C4-2B (cell line): ENCODE data around the gene ITGAX.

Source experiments
- H3K27ac ChIP-seq: fragments of 450-650 bp; 2 replicates; pipeline ENCODE4 v1.5.1; 2017
- ZFX ChIP-seq: fragments of 450-650 bp; IDR thresholded peaks from 2 replicates; pipeline ENCODE4 v1.6.1; 2017
- TF ChIP-seq, protein P1 (sequence below): fragments of 450-650 bp; conservative IDR thresholded peaks from 2 replicates; pipeline ENCODE4 v1.5.1; 2017; ENCODE audit warnings: mild to moderate bottlenecking

ITGAX gene

DNA sequence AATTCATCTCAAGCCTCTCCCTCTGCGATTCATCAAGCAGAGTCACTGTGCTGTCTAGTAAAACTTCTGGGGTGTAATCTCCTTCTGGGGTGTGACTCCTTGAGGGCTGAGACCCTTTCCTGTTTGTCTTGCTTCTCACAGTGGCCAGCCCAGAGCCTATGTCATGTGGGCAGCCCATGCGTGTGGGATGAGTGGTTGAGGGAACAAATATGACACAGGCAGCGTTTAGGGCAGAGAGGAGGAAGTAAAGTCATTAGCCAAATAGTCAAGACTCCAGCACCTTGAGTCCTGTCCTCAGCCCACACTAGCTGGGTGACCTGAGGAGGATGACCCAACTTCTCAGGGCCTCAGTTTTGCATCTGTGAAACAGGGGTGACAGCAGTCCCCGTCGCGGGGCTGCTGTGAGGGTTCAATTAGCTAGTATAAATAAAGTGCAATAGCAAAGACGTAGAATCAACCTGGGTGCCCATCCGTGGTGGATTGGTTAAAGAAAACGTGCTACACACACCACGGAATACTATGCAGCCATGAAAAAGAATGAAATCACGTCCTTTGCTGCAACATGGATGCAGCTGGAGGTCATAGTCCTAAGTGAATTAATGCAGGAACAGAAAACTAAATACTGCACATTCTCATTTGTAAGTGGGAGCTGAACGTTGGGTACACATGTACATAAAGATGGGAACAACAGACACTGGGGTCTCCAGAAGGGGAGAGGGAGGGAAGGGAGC is 4.5 kb upstream of the ITGAX start:
- no peak for TF ChIP-seq ZFX
- TF ChIP-seq, protein P1, sequence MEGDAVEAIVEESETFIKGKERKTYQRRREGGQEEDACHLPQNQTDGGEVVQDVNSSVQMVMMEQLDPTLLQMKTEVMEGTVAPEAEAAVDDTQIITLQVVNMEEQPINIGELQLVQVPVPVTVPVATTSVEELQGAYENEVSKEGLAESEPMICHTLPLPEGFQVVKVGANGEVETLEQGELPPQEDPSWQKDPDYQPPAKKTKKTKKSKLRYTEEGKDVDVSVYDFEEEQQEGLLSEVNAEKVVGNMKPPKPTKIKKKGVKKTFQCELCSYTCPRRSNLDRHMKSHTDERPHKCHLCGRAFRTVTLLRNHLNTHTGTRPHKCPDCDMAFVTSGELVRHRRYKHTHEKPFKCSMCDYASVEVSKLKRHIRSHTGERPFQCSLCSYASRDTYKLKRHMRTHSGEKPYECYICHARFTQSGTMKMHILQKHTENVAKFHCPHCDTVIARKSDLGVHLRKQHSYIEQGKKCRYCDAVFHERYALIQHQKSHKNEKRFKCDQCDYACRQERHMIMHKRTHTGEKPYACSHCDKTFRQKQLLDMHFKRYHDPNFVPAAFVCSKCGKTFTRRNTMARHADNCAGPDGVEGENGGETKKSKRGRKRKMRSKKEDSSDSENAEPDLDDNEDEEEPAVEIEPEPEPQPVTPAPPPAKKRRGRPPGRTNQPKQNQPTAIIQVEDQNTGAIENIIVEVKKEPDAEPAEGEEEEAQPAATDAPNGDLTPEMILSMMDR: no peak
- H3K27ac ChIP-seq: no peak overlapping the region

DNA sequence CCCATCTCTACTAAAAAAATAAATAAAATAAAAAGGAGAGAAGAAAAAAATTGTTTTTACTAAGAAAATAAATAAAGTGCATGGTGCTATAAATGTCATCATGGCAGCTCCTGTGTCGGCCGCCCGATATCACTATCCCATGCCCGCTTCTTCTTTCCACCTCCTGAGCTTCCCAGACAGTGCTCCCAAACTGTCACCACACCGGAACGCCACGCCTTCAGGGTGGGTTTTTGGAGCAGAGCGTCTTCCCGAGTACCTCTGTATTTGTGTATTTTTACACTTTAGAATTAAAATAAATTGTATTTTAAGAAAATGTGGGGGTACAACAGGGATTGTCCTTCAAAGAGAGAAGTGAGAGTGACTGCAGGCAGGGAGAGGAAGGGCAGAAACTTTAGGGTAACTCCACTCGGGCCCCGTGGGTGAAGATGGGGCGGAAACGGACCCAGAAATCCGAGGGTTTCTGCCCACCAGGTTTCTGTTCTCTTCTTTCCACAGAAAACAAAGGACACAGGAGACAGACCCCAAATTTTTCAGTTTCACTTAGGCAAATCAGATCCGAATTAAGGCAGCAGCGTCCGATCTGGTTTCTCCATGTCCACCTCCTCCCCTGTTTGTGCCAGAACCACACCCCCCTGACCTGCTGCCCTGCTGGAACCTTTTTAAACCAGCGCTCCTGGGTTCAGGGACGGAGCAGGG is 3.6 kb upstream of the ITGAX start:
- H3K27ac ChIP-seq: no peak overlapping the region
- TF ChIP-seq ZFX: no peak
- TF ChIP-seq, protein P1: no peak

DNA sequence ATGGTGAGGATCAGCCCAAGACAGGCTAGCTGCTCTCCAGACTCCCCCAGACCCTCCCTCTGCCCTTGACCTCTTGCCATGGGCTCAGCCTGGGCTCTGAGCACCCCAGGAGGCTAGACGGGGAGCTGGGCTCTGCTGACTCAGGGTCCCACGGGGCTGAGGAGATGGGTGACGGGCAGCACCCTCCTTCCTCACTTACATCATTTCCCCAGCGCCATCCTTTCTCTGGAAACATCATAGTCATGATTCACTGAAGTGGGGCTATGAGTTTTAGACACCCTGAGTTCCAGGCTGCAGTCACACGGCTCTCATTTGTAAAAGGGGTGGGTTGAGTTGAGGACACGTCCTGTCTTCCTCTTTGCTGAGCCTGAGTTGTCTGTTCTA is 3.0 kb upstream of the ITGAX start:
- TF ChIP-seq ZFX: no peak
- TF ChIP-seq, protein P1: no peak
- H3K27ac ChIP-seq: no peak overlapping the region

DNA sequence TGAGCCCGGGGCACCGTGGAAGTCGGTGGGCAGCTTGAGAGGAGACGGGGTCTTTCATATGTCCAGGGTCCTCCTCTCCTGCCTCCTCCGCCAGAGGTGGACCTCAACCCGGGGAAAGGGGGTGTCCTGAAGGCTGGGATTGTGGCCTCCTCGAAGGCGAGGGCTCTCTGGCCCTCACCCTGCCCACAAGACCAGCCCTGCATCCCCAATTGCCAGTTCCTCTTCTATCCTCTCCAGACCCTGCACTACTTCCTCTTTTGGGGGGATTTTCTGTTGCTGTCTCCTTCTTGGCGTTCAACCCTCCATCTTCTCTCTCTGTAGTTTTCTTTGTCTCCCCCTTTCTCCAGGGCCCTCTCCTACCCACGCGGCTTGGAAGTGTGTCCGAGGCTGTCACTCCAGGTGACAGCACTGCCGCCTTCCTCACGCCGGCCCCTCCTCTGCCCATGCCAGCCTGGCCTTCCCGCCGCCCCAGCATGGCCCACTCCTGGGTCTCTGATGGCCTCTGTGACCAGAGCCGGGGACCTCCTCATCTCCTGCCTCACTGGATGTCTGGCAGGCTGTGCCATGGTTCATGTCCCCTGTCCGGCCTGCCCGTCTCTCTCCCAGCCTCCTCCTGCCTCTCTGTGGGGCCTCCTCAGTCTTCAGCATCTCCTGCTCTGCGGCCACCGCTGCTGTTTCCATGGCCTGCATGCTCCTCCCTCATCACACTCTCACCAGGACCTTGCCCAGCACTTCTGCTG is 2.4 kb upstream of the ITGAX start:
- no peak for TF ChIP-seq ZFX
- TF ChIP-seq, protein P1: no peak
- H3K27ac ChIP-seq: no peak overlapping the region

DNA sequence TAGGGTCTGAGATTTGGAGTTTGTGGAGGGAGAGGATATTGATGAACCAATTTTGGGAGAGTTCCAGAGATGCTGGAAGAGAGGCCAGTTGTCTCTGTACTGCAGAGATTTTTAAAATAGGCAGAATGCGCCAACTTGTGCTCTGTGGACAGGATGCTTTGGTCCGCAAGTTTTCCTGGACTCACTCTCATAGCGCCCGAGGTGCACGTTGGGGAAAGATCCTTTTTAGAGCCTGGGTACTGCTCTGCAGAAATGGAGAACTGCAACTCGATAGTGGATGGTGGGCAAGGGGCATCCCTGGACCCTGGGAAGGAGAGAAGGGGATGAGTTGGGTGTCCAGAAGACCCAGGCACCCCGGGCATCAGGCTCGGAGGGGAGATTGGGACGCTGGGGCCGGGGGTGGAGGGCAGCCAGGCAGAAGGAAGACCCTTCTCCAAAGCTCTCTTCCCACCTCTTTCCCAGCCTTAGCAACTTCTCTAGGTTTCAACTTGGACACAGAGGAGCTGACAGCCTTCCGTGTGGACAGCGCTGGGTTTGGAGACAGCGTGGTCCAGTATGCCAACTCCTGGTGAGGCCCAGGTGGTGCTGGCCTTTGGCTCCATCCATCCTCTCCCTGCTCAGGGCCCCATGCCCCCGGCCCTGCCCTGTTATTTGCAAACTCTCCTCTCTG is 590 bp downstream of the ITGAX start:
- H3K27ac ChIP-seq: no peak overlapping the region

DNA sequence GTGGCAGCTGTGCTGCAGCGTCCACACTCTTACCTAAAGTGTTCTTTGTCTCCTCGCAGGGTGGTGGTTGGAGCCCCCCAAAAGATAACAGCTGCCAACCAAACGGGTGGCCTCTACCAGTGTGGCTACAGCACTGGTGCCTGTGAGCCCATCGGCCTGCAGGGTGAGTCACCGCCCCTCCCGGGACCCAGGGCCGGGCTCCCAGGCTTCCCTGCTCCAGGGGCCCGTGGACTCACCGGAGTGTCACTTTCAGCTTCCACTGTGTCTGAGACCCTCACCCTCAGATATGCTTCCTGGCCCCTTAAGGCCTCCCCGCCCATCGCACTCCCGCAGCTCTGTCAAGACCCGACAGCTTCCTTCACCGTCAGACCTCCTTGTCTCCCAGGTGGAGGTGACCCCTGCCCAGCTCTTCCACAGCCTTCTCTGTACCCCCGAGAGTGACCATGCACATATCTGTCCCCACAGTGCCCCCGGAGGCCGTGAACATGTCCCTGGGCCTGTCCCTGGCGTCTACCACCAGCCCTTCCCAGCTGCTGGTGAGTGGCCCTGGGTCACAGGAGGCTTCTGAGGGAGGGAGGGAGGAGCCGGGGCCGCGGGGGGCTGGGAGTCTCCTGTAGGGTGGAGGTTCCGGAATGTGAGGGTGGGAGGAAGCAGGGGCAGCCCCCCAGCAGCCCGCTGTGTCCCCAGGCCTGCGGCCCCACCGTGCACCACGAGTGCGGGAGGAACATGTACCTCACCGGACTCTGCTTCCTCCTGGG is 1.8 kb downstream of the ITGAX start:
- H3K27ac ChIP-seq: no peak overlapping the region
- TF ChIP-seq, protein P1: no peak
- no peak for TF ChIP-seq ZFX

More for the DNA sequence above, 590 bp downstream of the ITGAX start:
- no peak for TF ChIP-seq ZFX
- TF ChIP-seq, protein P1: no peak
